CD4-positive, alpha-beta memory T cell (primary cell): Measurements from ENCODE around the gene SOCS6. TPM values are rescaled to one million over a fixed set of nuclear protein-coding genes. Genes with fewer than 3 reads are reported as not detected.
"Not testable (repeated sequence)": the region's sequence is repeated elsewhere in the genome, so short reads cannot be mapped to it uniquely, and the experiment has no call there.

Experiments
- CTCF ChIA-PET: fragments of 350-600 bp; sonication (Branson Sonifier 250); formaldehyde crosslinking; loops from one replicate; lab custom pipeline; 2021; ENCODE audit warnings: inconsistent platforms; ENCODE audit not compliant: partially characterized antibody; lab: Charles Lee
- POLR2A ChIA-PET: fragments of 350-600 bp; sonication (Branson Sonifier 250); formaldehyde crosslinking; loops from one replicate; lab custom pipeline; 2021; ENCODE audit not compliant: partially characterized antibody; lab: Charles Lee
- DNase-seq, 5 donors: peaks; one replicate each; pipeline versions ENCODE4 v3.0.0 to v3.0.0-alpha.2; 2020 to 2022; ENCODE audit warnings: mixed read lengths in 1 of 5
- H3K27ac ChIP-seq: one replicate; pipeline ENCODE4 v1.7.0; 2013; ENCODE audit warnings: low read depth, low read length
- H3K27me3 ChIP-seq: 2 replicates; pipeline ENCODE4 v1.7.0; 2013; ENCODE audit warnings: mild to moderate bottlenecking, low read length, moderate library complexity; ENCODE audit not compliant: insufficient read depth
- H3K36me3 ChIP-seq: 2 replicates; pipeline ENCODE4 v1.7.0; 2013; ENCODE audit warnings: mild to moderate bottlenecking, low read length, moderate library complexity; ENCODE audit not compliant: insufficient read depth
- H3K4me1 ChIP-seq: 2 replicates; pipeline ENCODE4 v1.7.0; 2013; ENCODE audit warnings: mild to moderate bottlenecking, low read length, moderate library complexity; ENCODE audit not compliant: insufficient read depth
- H3K4me3 ChIP-seq, 2 donors: one replicate each; pipeline ENCODE4 v1.7.0; 2013; ENCODE audit warnings: low read length in 2 of 2, mild to moderate bottlenecking in 1 of 2
- H3K9me3 ChIP-seq, 2 donors: one replicate each; pipeline ENCODE4 v1.7.0; 2013; ENCODE audit warnings: low read length in 2 of 2, control low read depth in 1 of 2; ENCODE audit not compliant: control insufficient read depth in 1 of 2
- H3K27ac Mint-ChIP-seq, 7 donors: one replicate each; pipeline ENCODE4 v1.8.0; 2020 to 2021; ENCODE audit warnings: mixed read lengths in 7 of 7, mild to moderate bottlenecking in 6 of 7, inconsistent platforms in 3 of 7, moderate library complexity in 3 of 7
- H3K27me3 Mint-ChIP-seq, 2 donors: one replicate each; pipeline ENCODE4 v1.8.0; 2020 to 2021; ENCODE audit warnings: mixed read lengths in 2 of 2
- H3K36me3 Mint-ChIP-seq, 2 donors: one replicate each; pipeline ENCODE4 v1.8.0; 2020 to 2021; ENCODE audit warnings: mixed read lengths in 2 of 2, inconsistent platforms in 1 of 2, mild to moderate bottlenecking in 1 of 2
- H3K4me1 Mint-ChIP-seq, 4 donors: one replicate each; pipeline ENCODE4 v1.8.0; 2020 to 2021; ENCODE audit warnings: mixed read lengths in 4 of 4, mild to moderate bottlenecking in 1 of 4
- H3K4me3 Mint-ChIP-seq, 8 donors: one replicate each; pipeline ENCODE4 v1.8.0; 2020 to 2021; ENCODE audit warnings: mixed read lengths in 8 of 8, mild to moderate bottlenecking in 7 of 8, moderate library complexity in 6 of 8, inconsistent platforms in 3 of 8
- H3K9me3 Mint-ChIP-seq, 8 donors: one replicate each; pipeline ENCODE4 v1.8.0; 2020 to 2021; ENCODE audit warnings: mixed read lengths in 8 of 8, mild to moderate bottlenecking in 5 of 8, inconsistent platforms in 3 of 8, moderate library complexity in 1 of 8
- intact Hi-C: fragments of 100-400 bp; cut with micrococcal nuclease; formaldehyde crosslinking; loops from one replicate; pipeline ENCODE4 v1.15.1; 2023
- polyA plus RNA-seq, 2 donors: library from polyadenylated mRNA; unstranded; fragments of 300-500 nt; fragmentation: Illumina TruSeq; gene quantifications; one replicate each; pipeline ENCODE4 v1.2.3, GENCODE V29; 2021
- total RNA-seq, 2 experiments: library from RNA; stranded (reverse); gene quantifications; one replicate each; pipeline ENCODE4 v1.2.3, GENCODE V29; 2021

Gene SOCS6
- total and polyA plus RNA-seq, 4 experiments from 2014 or later = 0.31 to 2.6 (median 1.7) TPM

GRCh38 chr18:70339915-70340314 is 51.1 kb downstream of the SOCS6 start:
- Histone ChIP-seq H3K27ac (no peak overlapping the region), H3K4me1 (no peaks in the 10 kb centered on the region), H3K9me3 (no peaks in the 10 kb centered on the region), H3K36me3 (no peaks in the 10 kb centered on the region), H3K4me3 (no peak overlapping the region), H3K27me3 (no peaks in the 10 kb centered on the region)
- H3K27me3 Mint-ChIP-seq = no peaks in the 10 kb centered on the region
- H3K4me3 Mint-ChIP-seq = no peak overlapping the region
- H3K4me1 Mint-ChIP-seq = no peaks in the 10 kb centered on the region
- H3K36me3 Mint-ChIP-seq = no peaks in the 10 kb centered on the region
- H3K9me3 Mint-ChIP-seq = peaks cover 0 to 9% (median under 1%) of the 10 kb centered on the region in 8 donors
- POLR2A ChIA-PET = no interaction called here
- no peak overlapping the region for H3K27ac Mint-ChIP-seq
- intact Hi-C loops = no loop called here
- no peak for DNase-seq
- CTCF ChIA-PET = interaction anchor here (1.1 kb wide), 1 partner anchor 145 kb away, joined by 3 read pairs; no protein-coding TSS in a partner anchor

GRCh38 chr18:70348481-70348880 is 59.6 kb downstream of the SOCS6 start:
- H3K36me3 ChIP-seq, H3K27ac ChIP-seq, POLR2A ChIA-PET, H3K4me3 ChIP-seq, H3K4me1 ChIP-seq, CTCF ChIA-PET, H3K27me3 Mint-ChIP-seq, H3K4me1 Mint-ChIP-seq, H3K4me3 Mint-ChIP-seq, H3K36me3 Mint-ChIP-seq, DNase-seq, H3K27ac Mint-ChIP-seq, H3K27me3 ChIP-seq, intact Hi-C loops, H3K9me3 ChIP-seq: not testable (repeated sequence)
- H3K9me3 Mint-ChIP-seq = peaks cover 0 to 11% (median 5%) of the 10 kb centered on the region in 8 donors

- H3K27me3 Mint-ChIP-seq = no peaks in the 10 kb centered on the region
- DNase-seq = no peak
- H3K9me3 Mint-ChIP-seq = peaks cover 0 to 13% (median 6%) of the 10 kb centered on the region in 8 donors
- no peak overlapping the region for H3K4me3 Mint-ChIP-seq
- POLR2A ChIA-PET = no interaction called here
- intact Hi-C loops = no loop called here
- no peaks in the 10 kb centered on the region for H3K4me1 ChIP-seq
- no peak overlapping the region for H3K27ac Mint-ChIP-seq
- H3K27me3 ChIP-seq = no peaks in the 10 kb centered on the region
- no peak overlapping the region for H3K27ac ChIP-seq
- H3K4me1 Mint-ChIP-seq = peaks cover 0 to 2% (median 0%) of the 10 kb centered on the region in 4 donors
- no peaks in the 10 kb centered on the region for H3K9me3 ChIP-seq
- H3K36me3 Mint-ChIP-seq = peaks cover 0 to 1% of the 10 kb centered on the region in 2 donors
- no peak overlapping the region for H3K4me3 ChIP-seq
- CTCF ChIA-PET = no interaction called here
- no peaks in the 10 kb centered on the region for H3K36me3 ChIP-seq
Observed at GRCh38 chr18:70349316-70349715, 60.5 kb downstream of the SOCS6 start.

GRCh38 chr18:70354080-70354479 is 65.2 kb downstream of the SOCS6 start:
- no peak overlapping the region for H3K27ac Mint-ChIP-seq
- no peak overlapping the region for H3K4me3 Mint-ChIP-seq
- CTCF ChIA-PET = no interaction called here
- H3K9me3 Mint-ChIP-seq = peaks cover 0 to 13% (median 4%) of the 10 kb centered on the region in 8 donors
- Histone ChIP-seq H3K36me3 (no peaks in the 10 kb centered on the region), H3K4me3 (no peak overlapping the region), H3K4me1 (no peaks in the 10 kb centered on the region), H3K27me3 (no peaks in the 10 kb centered on the region), H3K9me3 (no peaks in the 10 kb centered on the region), H3K27ac (no peak overlapping the region)
- POLR2A ChIA-PET = interaction anchor here (0.7 kb wide), 1 partner anchor 16 kb away, joined by 4 read pairs; no protein-coding TSS in a partner anchor
- no peaks in the 10 kb centered on the region for H3K4me1 Mint-ChIP-seq
- intact Hi-C loops = no loop called here
- no peak for DNase-seq
- no peaks in the 10 kb centered on the region for H3K27me3 Mint-ChIP-seq
- no peaks in the 10 kb centered on the region for H3K36me3 Mint-ChIP-seq

GRCh38 chr18:70354771-70355170 is 65.9 kb downstream of the SOCS6 start:
- Mint-ChIP-seq H3K9me3 (peaks cover 0 to 13% (median 4%) of the 10 kb centered on the region in 8 donors), H3K4me1 (no peaks in the 10 kb centered on the region), H3K27ac (no peak overlapping the region), H3K27me3 (no peaks in the 10 kb centered on the region), H3K36me3 (no peaks in the 10 kb centered on the region), H3K4me3 (no peak overlapping the region)
- CTCF ChIA-PET = no interaction called here
- no peak for DNase-seq
- Histone ChIP-seq H3K27ac (no peak overlapping the region), H3K27me3 (no peaks in the 10 kb centered on the region), H3K9me3 (no peaks in the 10 kb centered on the region), H3K4me1 (no peaks in the 10 kb centered on the region), H3K36me3 (no peaks in the 10 kb centered on the region), H3K4me3 (no peak overlapping the region)
- POLR2A ChIA-PET = no interaction called here
- intact Hi-C loops = no loop called here

- Mint-ChIP-seq H3K36me3 (no peaks in the 10 kb centered on the region), H3K27ac (no peak overlapping the region), H3K27me3 (no peaks in the 10 kb centered on the region), H3K4me3 (no peak overlapping the region), H3K4me1 (no peaks in the 10 kb centered on the region), H3K9me3 (peaks cover 0 to 13% (median 4%) of the 10 kb centered on the region in 8 donors)
- H3K4me1 ChIP-seq = no peaks in the 10 kb centered on the region
- DNase-seq = no peak
- H3K4me3 ChIP-seq = no peak overlapping the region
- no peaks in the 10 kb centered on the region for H3K27me3 ChIP-seq
- POLR2A ChIA-PET = no interaction called here
- H3K36me3 ChIP-seq = no peaks in the 10 kb centered on the region
- no peak overlapping the region for H3K27ac ChIP-seq
- CTCF ChIA-PET = no interaction called here
- no peaks in the 10 kb centered on the region for H3K9me3 ChIP-seq
- intact Hi-C loops = no loop called here
Observed at GRCh38 chr18:70355620-70356385, 67.0 kb downstream of the SOCS6 start.

- H3K27me3 Mint-ChIP-seq, H3K36me3 ChIP-seq, CTCF ChIA-PET, H3K9me3 ChIP-seq, H3K9me3 Mint-ChIP-seq, H3K4me1 ChIP-seq, intact Hi-C loops, H3K27me3 ChIP-seq, H3K27ac Mint-ChIP-seq, H3K4me3 Mint-ChIP-seq, H3K4me1 Mint-ChIP-seq, DNase-seq, H3K27ac ChIP-seq, POLR2A ChIA-PET, H3K4me3 ChIP-seq, H3K36me3 Mint-ChIP-seq: not testable (repeated sequence)
Observed at GRCh38 chr18:70358105-70358406, 69.2 kb downstream of the SOCS6 start.
